Heart left ventricle (tissue), 13 donors: Measurements from ENCODE around the gene FOXE3.

Source experiments
- POLR2A ChIP-seq, 2 donors: fragments of 450-650 bp; IDR thresholded peaks; one replicate each; pipeline ENCODE4 v1.6.1; 2017; ENCODE audit warnings: antibody characterized with exemption in 2 of 2, mild to moderate bottlenecking in 2 of 2, moderate library complexity in 2 of 2
- TF ChIP-seq, protein P1 (sequence below), 12 donors: fragments of 200-600 bp; sonication (generic) in 4 of 12; IDR thresholded peaks; one replicate each; pipeline versions ENCODE4 v1.5.0 to v1.8.0; 2018 to 2022; ENCODE audit warnings: antibody characterized with exemption in 12 of 12, mild to moderate bottlenecking in 5 of 12
- donor health status: ischemic (EF 13 %, LVEDD 7.1; RV severe dilation, severe dysfunction).
- donor health status: DM: no; HTN: yes; CAD: no.
- donor health status: DM: no; HTN: no; CAD: no.
- donor health status: ischemic (EF 25% LVEDD 6.9; RV normal size, moderate dysfunction).
- donor health status: ischemic (EF 25% LVEDD 5.7; RV mildly dilated, moderate dysfunction).
- donor health status: ischemic (EF 35%, LVEDD 5.7; RV mildly dilated, moderate dysfunction).
- donor health status: nonischemic (EF 11% LVEDD 7.7; RV severe dilation, severe dysfunction).
- donor health status: DM: yes; HTN: yes; CAD: no.
- donor health status: PGD.
- donor health status: ischemic (EF 29% LVEDD 5.4; RV normal size, mild dysfunction).
- donor health status: nonischemic (EF 23%, LVEDD 6.1; RV moderate dilation, normal function).

GRCh38 chr1:47382399-47382983, 33.6 kb upstream of the FOXE3 start:
- TF ChIP-seq POLR2A (IDR thresholded peaks at IDR 0.05) = no peak
- TF ChIP-seq, protein P1, sequence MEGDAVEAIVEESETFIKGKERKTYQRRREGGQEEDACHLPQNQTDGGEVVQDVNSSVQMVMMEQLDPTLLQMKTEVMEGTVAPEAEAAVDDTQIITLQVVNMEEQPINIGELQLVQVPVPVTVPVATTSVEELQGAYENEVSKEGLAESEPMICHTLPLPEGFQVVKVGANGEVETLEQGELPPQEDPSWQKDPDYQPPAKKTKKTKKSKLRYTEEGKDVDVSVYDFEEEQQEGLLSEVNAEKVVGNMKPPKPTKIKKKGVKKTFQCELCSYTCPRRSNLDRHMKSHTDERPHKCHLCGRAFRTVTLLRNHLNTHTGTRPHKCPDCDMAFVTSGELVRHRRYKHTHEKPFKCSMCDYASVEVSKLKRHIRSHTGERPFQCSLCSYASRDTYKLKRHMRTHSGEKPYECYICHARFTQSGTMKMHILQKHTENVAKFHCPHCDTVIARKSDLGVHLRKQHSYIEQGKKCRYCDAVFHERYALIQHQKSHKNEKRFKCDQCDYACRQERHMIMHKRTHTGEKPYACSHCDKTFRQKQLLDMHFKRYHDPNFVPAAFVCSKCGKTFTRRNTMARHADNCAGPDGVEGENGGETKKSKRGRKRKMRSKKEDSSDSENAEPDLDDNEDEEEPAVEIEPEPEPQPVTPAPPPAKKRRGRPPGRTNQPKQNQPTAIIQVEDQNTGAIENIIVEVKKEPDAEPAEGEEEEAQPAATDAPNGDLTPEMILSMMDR (IDR thresholded peaks at IDR 0.05) = no peak
